ENCODE results near the gene PDZD7. TPM values are rescaled to one million over a fixed set of nuclear protein-coding genes. Genes with fewer than 3 reads are reported as not detected.

PDZD7 gene
- total RNA-seq, 1 experiment from 2014 or later, result 0.30 TPM

GRCh38 chr10:100965820-100966219 is 65.1 kb downstream of the PDZD7 start:
- ChIA-PET POLR2A (ENCODE audit: low non-redundant PET) (no interaction called here), CTCF (no interaction called here)
- Histone ChIP-seq H3K9me3 (ENCODE audit: low read depth, low read length, poor library complexity, severe bottlenecking) (no peaks in the 10 kb centered on the region), H3K27ac (ENCODE audit: low read depth, low read length, poor library complexity, severe bottlenecking) (no peak overlapping the region), H3K4me3 (ENCODE audit: low read depth, low read length, poor library complexity, severe bottlenecking) (no peak overlapping the region), H3K36me3 (ENCODE audit: insufficient read depth, low read length, poor library complexity, severe bottlenecking) (peaks cover 17% of the 10 kb centered on the region), H3K4me1 (ENCODE audit: insufficient read depth, low read length, poor library complexity, severe bottlenecking) (peaks cover 14% of the 10 kb centered on the region), H3K27me3 (replicated peaks; ENCODE audit: insufficient read depth, low read depth, low read length, poor library complexity) (no peaks in the 10 kb centered on the region)
- DNase-seq (ENCODE audit: low spot score), result no peak
- no TSS peak for BruUV-seq (replicated peaks)
- TF ChIP-seq EZH2 (IDR thresholded peaks at IDR 0.05; ENCODE audit: borderline replicate concordance, low read depth, low read length, poor library complexity, severe bottlenecking), result no peak
- TF ChIP-seq, protein P1, sequence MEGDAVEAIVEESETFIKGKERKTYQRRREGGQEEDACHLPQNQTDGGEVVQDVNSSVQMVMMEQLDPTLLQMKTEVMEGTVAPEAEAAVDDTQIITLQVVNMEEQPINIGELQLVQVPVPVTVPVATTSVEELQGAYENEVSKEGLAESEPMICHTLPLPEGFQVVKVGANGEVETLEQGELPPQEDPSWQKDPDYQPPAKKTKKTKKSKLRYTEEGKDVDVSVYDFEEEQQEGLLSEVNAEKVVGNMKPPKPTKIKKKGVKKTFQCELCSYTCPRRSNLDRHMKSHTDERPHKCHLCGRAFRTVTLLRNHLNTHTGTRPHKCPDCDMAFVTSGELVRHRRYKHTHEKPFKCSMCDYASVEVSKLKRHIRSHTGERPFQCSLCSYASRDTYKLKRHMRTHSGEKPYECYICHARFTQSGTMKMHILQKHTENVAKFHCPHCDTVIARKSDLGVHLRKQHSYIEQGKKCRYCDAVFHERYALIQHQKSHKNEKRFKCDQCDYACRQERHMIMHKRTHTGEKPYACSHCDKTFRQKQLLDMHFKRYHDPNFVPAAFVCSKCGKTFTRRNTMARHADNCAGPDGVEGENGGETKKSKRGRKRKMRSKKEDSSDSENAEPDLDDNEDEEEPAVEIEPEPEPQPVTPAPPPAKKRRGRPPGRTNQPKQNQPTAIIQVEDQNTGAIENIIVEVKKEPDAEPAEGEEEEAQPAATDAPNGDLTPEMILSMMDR (conservative IDR thresholded peaks at IDR 0.05; ENCODE audit: low read depth, low read length), result no peak
- intact Hi-C loops (cut with micrococcal nuclease; ENCODE audit: unreplicated experiment), result no loop called here

DNA sequence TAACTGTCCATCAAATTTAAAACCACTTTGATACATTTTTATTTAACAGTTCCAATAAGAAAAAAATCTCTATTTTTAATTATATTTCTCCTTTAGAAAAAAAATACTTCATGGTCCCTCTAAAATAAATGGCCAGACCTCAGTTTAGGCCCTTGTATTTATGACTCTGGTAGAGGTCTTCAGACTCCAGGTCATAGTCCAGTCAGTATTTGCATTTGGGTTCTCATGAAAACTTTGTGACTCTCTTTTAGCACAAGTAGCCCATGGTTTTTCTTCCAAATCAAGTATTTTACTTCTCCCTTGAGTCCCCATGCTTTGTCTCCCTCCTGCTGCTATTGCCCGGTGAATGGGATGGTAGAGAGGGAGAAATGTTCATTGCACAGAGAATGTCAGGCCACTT is 67.1 kb downstream of the PDZD7 start:
- BruUV-seq (replicated peaks), result no TSS peak
- H3K27ac ChIP-seq (ENCODE audit: low read depth, low read length, poor library complexity, severe bottlenecking), result no peak overlapping the region
- H3K36me3 ChIP-seq (ENCODE audit: insufficient read depth, low read length, poor library complexity, severe bottlenecking), result peaks cover 33% of the 10 kb centered on the region
- intact Hi-C loops (cut with micrococcal nuclease; ENCODE audit: unreplicated experiment), result no loop called here
- ChIA-PET POLR2A (ENCODE audit: low non-redundant PET) (no interaction called here), CTCF (no interaction called here)
- TF ChIP-seq, protein P1 (conservative IDR thresholded peaks at IDR 0.05; ENCODE audit: low read depth, low read length), result no peak
- TF ChIP-seq EZH2 (IDR thresholded peaks at IDR 0.05; ENCODE audit: borderline replicate concordance, low read depth, low read length, poor library complexity, severe bottlenecking), result no peak
- no peak for DNase-seq (ENCODE audit: low spot score)
- no peaks in the 10 kb centered on the region for H3K9me3 ChIP-seq (ENCODE audit: low read depth, low read length, poor library complexity, severe bottlenecking)
- peaks cover 9% of the 10 kb centered on the region for H3K4me1 ChIP-seq (ENCODE audit: insufficient read depth, low read length, poor library complexity, severe bottlenecking)
- H3K27me3 ChIP-seq (replicated peaks; ENCODE audit: insufficient read depth, low read depth, low read length, poor library complexity), result no peaks in the 10 kb centered on the region
- no peak overlapping the region for H3K4me3 ChIP-seq (ENCODE audit: low read depth, low read length, poor library complexity, severe bottlenecking)

- POLR2A ChIA-PET (ENCODE audit: low non-redundant PET), result no interaction called here
- no peak for DNase-seq (ENCODE audit: low spot score)
- Histone ChIP-seq H3K27ac (ENCODE audit: low read depth, low read length, poor library complexity, severe bottlenecking) (no peak overlapping the region), H3K27me3 (replicated peaks; ENCODE audit: insufficient read depth, low read depth, low read length, poor library complexity) (no peaks in the 10 kb centered on the region), H3K36me3 (ENCODE audit: insufficient read depth, low read length, poor library complexity, severe bottlenecking) (peaks cover 43% of the 10 kb centered on the region), H3K4me3 (ENCODE audit: low read depth, low read length, poor library complexity, severe bottlenecking) (no peak overlapping the region), H3K4me1 (ENCODE audit: insufficient read depth, low read length, poor library complexity, severe bottlenecking) (peaks cover 9% of the 10 kb centered on the region), H3K9me3 (ENCODE audit: low read depth, low read length, poor library complexity, severe bottlenecking) (no peaks in the 10 kb centered on the region)
- CTCF ChIA-PET, result no interaction called here
- no TSS peak for BruUV-seq (replicated peaks)
- TF ChIP-seq EZH2 (IDR thresholded peaks at IDR 0.05; ENCODE audit: borderline replicate concordance, low read depth, low read length, poor library complexity, severe bottlenecking), result no peak
- TF ChIP-seq, protein P1 (conservative IDR thresholded peaks at IDR 0.05; ENCODE audit: low read depth, low read length), result no peak
- intact Hi-C loops (cut with micrococcal nuclease; ENCODE audit: unreplicated experiment), result no loop called here
Observed at GRCh38 chr10:100962351-100963080, 68.4 kb downstream of the PDZD7 start.

Measured in A673 (cell line).